ENCODE data around the gene CRABP2.

Gene CRABP2

GRCh38 chr1:156746406-156746727 lies 41.0 kb upstream of the CRABP2 start:
- in situ Hi-C loops (cut with MboI; ENCODE audit: low sequenced_read_pairs, unreplicated experiment): no loop called here
- no peak for DNase-seq (ENCODE audit: low spot score)
- TF ChIP-seq CTCF (IDR thresholded peaks at IDR 0.05; ENCODE audit: borderline replicate concordance, control extremely low read depth, extremely low read depth, insufficient read depth, missing control alignments): no peak

GRCh38 chr1:156745881-156746280 lies 40.5 kb upstream of the CRABP2 start:
- in situ Hi-C loops (cut with MboI; ENCODE audit: low sequenced_read_pairs, unreplicated experiment): no loop called here
- no peak for DNase-seq (ENCODE audit: low spot score)
- no peak for TF ChIP-seq CTCF (IDR thresholded peaks at IDR 0.05; ENCODE audit: borderline replicate concordance, control extremely low read depth, extremely low read depth, insufficient read depth, missing control alignments)

- in situ Hi-C loops (cut with MboI; ENCODE audit: low sequenced_read_pairs, unreplicated experiment): no loop called here
- TF ChIP-seq CTCF (IDR thresholded peaks at IDR 0.05; ENCODE audit: borderline replicate concordance, control extremely low read depth, extremely low read depth, insufficient read depth, missing control alignments): no peak
- no peak for DNase-seq (ENCODE audit: low spot score)
These were observed 39.5 kb upstream of the CRABP2 start for GRCh38 chr1:156744786-156745419.

GRCh38 chr1:156744344-156744743 lies 39.0 kb upstream of the CRABP2 start:
- no peak for DNase-seq (ENCODE audit: low spot score)
- in situ Hi-C loops (cut with MboI; ENCODE audit: low sequenced_read_pairs, unreplicated experiment): no loop called here
- TF ChIP-seq CTCF (IDR thresholded peaks at IDR 0.05; ENCODE audit: borderline replicate concordance, control extremely low read depth, extremely low read depth, insufficient read depth, missing control alignments): no peak

- no peak for TF ChIP-seq CTCF (IDR thresholded peaks at IDR 0.05; ENCODE audit: borderline replicate concordance, control extremely low read depth, extremely low read depth, insufficient read depth, missing control alignments)
- no peak for DNase-seq (ENCODE audit: low spot score)
- in situ Hi-C loops (cut with MboI; ENCODE audit: low sequenced_read_pairs, unreplicated experiment): no loop called here
These were observed 38.3 kb upstream of the CRABP2 start for GRCh38 chr1:156743367-156744302.

- TF ChIP-seq CTCF (IDR thresholded peaks at IDR 0.05; ENCODE audit: borderline replicate concordance, control extremely low read depth, extremely low read depth, insufficient read depth, missing control alignments): no peak
- no peak for DNase-seq (ENCODE audit: low spot score)
- in situ Hi-C loops (cut with MboI; ENCODE audit: low sequenced_read_pairs, unreplicated experiment): no loop called here
These were observed 37.4 kb upstream of the CRABP2 start for GRCh38 chr1:156742801-156743200.
